CD4-positive, alpha-beta T cell treated with Interleukin-4 for 4 hours (primary cell): ENCODE results near the gene RHBDF2.
"Not testable (repeated sequence)": the region's sequence is repeated elsewhere in the genome, so short reads cannot be mapped to it uniquely, and the experiment has no call there.

Experiments used
- DNase-seq: peaks from one replicate; pipeline ENCODE4 v3.0.0-alpha.2; 2020

RHBDF2 gene

GRCh38 chr17:76537578-76538280 lies 36.5 kb upstream of the RHBDF2 start, which contains the start of gene CYGB:
Gene CYGB (minus strand): TSS chr17:76537709. CDS start chr17:76537542, 167 bp downstream.
- no peak for DNase-seq

- no peak for DNase-seq
Observed at GRCh38 chr17:76537288-76537577, 36.0 kb upstream of the RHBDF2 start.

- DNase-seq: no peak
Observed at GRCh38 chr17:76536511-76537287, 35.5 kb upstream of the RHBDF2 start.

- DNase-seq: no peak
Observed at GRCh38 chr17:76535788-76536510, 34.7 kb upstream of the RHBDF2 start.

GRCh38 chr17:76534831-76535732 lies 33.9 kb upstream of the RHBDF2 start:
- DNase-seq: no peak

GRCh38 chr17:76533640-76534359 lies 32.6 kb upstream of the RHBDF2 start:
- DNase-seq: not testable (repeated sequence)

- DNase-seq: no peak
Observed at GRCh38 chr17:76532072-76532651, 30.9 kb upstream of the RHBDF2 start.

- DNase-seq: no peak
Observed at GRCh38 chr17:76531486-76532038, 30.3 kb upstream of the RHBDF2 start.

GRCh38 chr17:76530811-76531485 lies 29.7 kb upstream of the RHBDF2 start:
- no peak for DNase-seq

GRCh38 chr17:76530095-76530723 lies 29.0 kb upstream of the RHBDF2 start:
- no peak for DNase-seq

GRCh38 chr17:76529224-76530094 lies 28.2 kb upstream of the RHBDF2 start:
- DNase-seq: no peak

GRCh38 chr17:76528528-76529223 lies 27.5 kb upstream of the RHBDF2 start:
- DNase-seq: no peak

GRCh38 chr17:76528156-76528527 lies 26.9 kb upstream of the RHBDF2 start:
- no peak for DNase-seq

GRCh38 chr17:76527430-76528111 lies 26.3 kb upstream of the RHBDF2 start:
- DNase-seq: peak; percentile 41

- DNase-seq: not testable (repeated sequence)
Observed at GRCh38 chr17:76527016-76527415, 25.8 kb upstream of the RHBDF2 start.

- DNase-seq: not testable (repeated sequence)
Observed at GRCh38 chr17:76525513-76525833, 24.2 kb upstream of the RHBDF2 start.

GRCh38 chr17:76524598-76525512 lies 23.6 kb upstream of the RHBDF2 start:
- DNase-seq: no peak
